SH-SY5Y (cell line): ENCODE measurements around the gene TREML2.

Experiments used
- GATA2 ChIP-seq: IDR thresholded peaks from 2 replicates; pipeline ENCODE4 v1.6.1; 2011; ENCODE audit warnings: mild to moderate bottlenecking, low read depth, low read length
- GATA3 ChIP-seq: IDR thresholded peaks from 2 replicates; pipeline ENCODE4 v1.6.1; 2011; ENCODE audit warnings: low read depth, mild to moderate bottlenecking, low read length, moderate library complexity

GRCh38 chr6:41181566-41181965, 19.4 kb downstream of the TREML2 start:
- TF ChIP-seq GATA2 (no peak), GATA3 (no peak)
